Measurements from ENCODE around the gene GGT6. TPM values are rescaled to one million over a fixed set of nuclear protein-coding genes. Genes with fewer than 3 reads are reported as not detected.
A peak's percentile ranks its signal among the peaks of the same experiment; 100 is the strongest.
"Not testable (repeated sequence)": the region's sequence is repeated elsewhere in the genome, so short reads cannot be mapped to it uniquely, and the experiment has no call there.

GGT6 gene
- total RNA-seq, 1 donor from 2014 or later = 6.6 TPM

DNA sequence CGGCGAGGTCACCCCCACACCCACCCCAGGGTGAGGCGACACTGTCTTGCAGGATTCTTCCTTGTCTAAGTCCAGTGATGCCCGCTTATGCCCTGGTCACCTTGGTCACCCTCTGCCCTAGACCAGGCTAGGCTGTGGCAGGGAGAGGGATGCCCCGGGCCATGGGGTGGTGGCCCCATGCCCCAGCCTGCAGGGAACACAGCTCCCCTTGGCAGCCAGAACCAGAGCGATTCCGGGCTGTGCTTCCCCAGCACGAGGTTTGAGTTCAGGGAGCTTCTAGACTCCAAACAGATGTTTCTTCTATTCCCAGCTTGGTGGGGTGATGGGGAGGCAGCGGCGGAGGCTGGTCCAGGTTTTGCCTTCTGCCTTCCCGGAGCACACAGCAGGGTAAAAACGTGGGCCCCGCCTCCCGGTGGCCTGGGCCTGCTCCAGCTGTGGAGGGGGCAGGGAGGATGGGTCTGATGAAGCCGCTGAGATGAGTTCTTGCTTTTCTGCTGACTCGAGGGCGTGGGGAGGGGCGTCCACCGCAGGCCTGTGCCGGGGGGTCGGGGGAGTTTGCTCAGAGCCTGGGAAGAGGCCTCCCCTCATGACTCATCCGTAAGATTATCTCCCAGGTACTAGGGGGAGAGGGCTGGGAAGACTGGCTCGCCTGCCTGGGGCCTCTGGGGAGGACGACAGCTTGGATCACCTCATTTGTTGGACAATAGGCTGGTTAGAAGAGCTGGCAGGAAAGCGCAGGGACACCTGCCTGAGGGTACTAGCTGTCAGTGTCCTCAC lies 39.3 kb upstream of the GGT6 start:
- TF ChIP-seq, protein P1, sequence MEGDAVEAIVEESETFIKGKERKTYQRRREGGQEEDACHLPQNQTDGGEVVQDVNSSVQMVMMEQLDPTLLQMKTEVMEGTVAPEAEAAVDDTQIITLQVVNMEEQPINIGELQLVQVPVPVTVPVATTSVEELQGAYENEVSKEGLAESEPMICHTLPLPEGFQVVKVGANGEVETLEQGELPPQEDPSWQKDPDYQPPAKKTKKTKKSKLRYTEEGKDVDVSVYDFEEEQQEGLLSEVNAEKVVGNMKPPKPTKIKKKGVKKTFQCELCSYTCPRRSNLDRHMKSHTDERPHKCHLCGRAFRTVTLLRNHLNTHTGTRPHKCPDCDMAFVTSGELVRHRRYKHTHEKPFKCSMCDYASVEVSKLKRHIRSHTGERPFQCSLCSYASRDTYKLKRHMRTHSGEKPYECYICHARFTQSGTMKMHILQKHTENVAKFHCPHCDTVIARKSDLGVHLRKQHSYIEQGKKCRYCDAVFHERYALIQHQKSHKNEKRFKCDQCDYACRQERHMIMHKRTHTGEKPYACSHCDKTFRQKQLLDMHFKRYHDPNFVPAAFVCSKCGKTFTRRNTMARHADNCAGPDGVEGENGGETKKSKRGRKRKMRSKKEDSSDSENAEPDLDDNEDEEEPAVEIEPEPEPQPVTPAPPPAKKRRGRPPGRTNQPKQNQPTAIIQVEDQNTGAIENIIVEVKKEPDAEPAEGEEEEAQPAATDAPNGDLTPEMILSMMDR (IDR thresholded peaks at IDR 0.05; ENCODE audit: insufficient read depth, low read length, severe bottlenecking) = no peak
- FAIRE-seq = no peak
- no peak overlapping the region for H3K4me3 ChIP-seq (ENCODE audit: low read depth, low read length)
- DNase-seq (ENCODE audit: low read depth) = no peak
- peaks cover 3% of the 10 kb centered on the region for H3K27me3 ChIP-seq (ENCODE audit: control insufficient read depth, insufficient read depth, low read length)
- H3K36me3 ChIP-seq (ENCODE audit: control insufficient read depth, insufficient read depth, low read length) = no peaks in the 10 kb centered on the region

DNA sequence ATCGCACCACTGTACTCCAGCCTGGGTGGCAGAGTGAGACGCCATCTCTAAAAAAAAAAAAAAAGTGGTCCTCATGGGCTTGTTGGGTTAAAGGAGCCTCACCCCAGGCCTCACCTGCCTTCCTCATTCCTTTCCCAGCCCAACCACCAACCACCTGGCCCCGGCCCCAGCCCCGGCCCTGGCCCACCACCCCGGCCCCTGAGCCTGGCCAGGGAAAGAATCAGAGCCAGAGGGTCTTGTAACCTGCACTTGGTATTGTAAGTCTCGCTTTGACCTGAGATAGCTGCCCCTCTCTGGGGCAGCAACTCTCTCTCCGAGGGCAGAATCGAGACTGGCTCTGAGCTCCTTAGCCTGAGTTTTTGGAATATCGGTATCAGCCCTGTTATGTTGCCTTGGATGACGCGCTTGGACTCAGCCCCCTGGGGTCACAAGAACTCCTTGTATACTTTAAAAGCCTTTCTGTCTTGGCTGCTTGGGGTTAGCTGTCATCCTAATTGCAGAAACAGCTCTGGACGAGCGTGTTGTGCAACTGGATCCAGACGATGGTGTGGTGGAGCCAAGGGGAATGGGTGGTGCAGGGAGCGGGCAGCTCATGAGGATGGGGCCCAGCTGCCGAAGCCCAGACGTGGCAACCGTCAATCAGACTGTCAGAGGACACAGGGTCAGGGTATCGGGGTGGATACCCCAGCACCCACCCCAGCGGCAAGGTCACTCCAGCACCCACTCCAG lies 38.6 kb upstream of the GGT6 start:
- DNase-seq (ENCODE audit: low read depth) (no peak), FAIRE-seq (no peak)
- Histone ChIP-seq H3K36me3 (ENCODE audit: control insufficient read depth, insufficient read depth, low read length) (no peaks in the 10 kb centered on the region), H3K4me3 (ENCODE audit: low read depth, low read length) (no peak overlapping the region), H3K27me3 (ENCODE audit: control insufficient read depth, insufficient read depth, low read length) (peaks cover 3% of the 10 kb centered on the region)
- TF ChIP-seq, protein P1 (IDR thresholded peaks at IDR 0.05; ENCODE audit: insufficient read depth, low read length, severe bottlenecking) = no peak

DNA sequence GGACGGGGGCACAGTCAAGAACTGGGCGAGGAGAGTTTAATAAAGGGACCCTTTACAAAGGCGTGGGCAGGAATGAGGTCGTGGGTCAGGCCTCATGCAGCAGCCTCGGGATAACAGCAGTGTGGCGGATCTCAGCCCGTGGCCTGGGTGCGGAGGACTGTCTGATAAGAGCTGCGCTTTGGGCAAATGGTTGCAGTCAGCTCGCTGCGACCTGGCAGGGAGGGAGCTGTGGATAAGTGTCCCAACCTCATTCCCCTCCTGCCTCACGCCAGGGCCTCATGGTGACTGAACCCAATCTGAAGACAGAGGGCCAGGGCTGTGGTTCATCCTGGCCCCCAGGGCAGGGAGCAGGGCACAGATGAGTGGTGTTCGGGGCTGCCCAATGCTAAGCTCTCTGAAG lies 37.6 kb upstream of the GGT6 start:
- H3K27me3 ChIP-seq (ENCODE audit: control insufficient read depth, insufficient read depth, low read length) = peaks cover 3% of the 10 kb centered on the region
- DNase-seq (ENCODE audit: low read depth) (no peak), FAIRE-seq (no peak)
- no peaks in the 10 kb centered on the region for H3K36me3 ChIP-seq (ENCODE audit: control insufficient read depth, insufficient read depth, low read length)
- TF ChIP-seq, protein P1 (IDR thresholded peaks at IDR 0.05; ENCODE audit: insufficient read depth, low read length, severe bottlenecking) = no peak
- no peak overlapping the region for H3K4me3 ChIP-seq (ENCODE audit: low read depth, low read length)

DNA sequence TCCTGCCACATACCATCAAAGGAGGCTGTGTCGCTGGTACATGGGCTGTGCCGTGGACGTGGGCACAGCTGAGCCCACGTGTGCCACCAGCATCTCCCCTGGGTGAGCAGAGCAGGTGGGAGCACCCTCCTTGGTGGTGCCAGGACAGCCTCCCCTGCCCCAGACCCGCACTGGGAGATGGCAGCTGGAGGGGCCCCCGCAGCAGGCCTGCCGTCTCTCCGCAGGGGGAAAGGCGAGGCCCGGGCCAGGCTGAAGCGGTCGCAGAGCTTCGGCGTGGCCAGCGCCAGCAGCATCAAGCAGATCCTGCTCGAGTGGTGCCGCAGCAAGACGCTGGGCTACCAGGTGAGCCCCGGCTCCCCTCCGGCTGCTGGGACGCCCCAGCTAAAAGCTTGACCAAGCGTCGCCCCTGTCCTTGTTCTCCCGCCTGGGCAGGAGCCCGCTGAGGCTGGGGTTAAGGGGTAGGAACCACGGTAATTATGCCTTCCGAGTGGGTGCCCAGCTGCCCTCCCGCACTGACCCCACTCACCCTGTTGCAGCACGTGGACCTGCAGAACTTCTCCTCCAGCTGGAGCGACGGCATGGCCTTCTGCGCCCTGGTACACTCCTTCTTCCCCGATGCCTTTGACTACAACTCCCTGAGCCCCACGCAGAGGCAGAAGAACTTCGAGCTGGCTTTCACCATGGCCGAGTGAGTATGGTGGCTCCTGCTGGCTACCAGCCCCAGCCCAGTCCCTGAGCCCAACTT lies 36.4 kb upstream of the GGT6 start:
- Histone ChIP-seq H3K27me3 (ENCODE audit: control insufficient read depth, insufficient read depth, low read length) (peaks cover 3% of the 10 kb centered on the region), H3K4me3 (ENCODE audit: low read depth, low read length) (no peak overlapping the region), H3K36me3 (ENCODE audit: control insufficient read depth, insufficient read depth, low read length) (no peaks in the 10 kb centered on the region)
- DNase-seq (ENCODE audit: low read depth) (no peak), FAIRE-seq (no peak)
- TF ChIP-seq, protein P1 (IDR thresholded peaks at IDR 0.05; ENCODE audit: insufficient read depth, low read length, severe bottlenecking) = no peak

DNA sequence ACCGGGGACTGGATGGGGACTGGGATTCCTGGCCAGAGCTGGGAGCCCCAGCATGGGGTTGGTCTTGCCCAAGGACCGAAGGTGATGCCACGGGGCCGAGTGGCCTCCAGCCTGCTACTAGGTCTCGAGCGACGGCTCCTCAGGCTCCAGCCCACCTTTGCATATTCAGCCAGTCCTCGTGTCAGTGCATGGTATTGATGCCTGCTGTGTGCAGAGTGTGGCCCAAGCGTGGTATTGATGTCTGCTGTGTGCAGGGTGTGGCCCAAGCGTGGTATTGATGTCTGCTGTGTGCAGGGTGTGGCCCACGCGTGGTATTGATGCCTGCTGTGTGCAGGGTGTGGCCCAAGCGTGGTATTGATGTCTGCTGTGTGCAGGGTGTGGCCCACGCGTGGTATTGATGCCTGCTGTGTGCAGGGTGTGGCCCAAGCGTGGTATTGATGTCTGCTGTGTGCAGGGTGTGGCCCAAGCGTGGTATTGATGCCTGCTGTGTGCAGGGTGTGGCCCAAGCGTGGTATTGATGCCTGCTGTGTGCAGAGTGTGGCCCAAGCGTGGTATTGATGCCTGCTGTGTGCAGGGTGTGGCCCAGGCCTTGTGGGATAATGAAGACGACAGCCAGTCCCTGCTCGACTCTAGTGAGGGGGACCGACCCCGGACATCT lies 35.4 kb upstream of the GGT6 start:
- H3K36me3 ChIP-seq (ENCODE audit: control insufficient read depth, insufficient read depth, low read length); H3K4me3 ChIP-seq (ENCODE audit: low read depth, low read length); H3K27me3 ChIP-seq (ENCODE audit: control insufficient read depth, insufficient read depth, low read length); DNase-seq (ENCODE audit: low read depth): not testable (repeated sequence)
- FAIRE-seq = peak; percentile 77
